Activated T-cell treated with anti-CD3 and anti-CD28 coated beads, Interleukin-2, amount 50 U/mL, for 72 hours (primary cell): ENCODE measurements around the gene SFMBT1. TPM values are rescaled to one million over a fixed set of nuclear protein-coding genes. Genes with fewer than 3 reads are reported as not detected.
"Not testable (repeated sequence)": the region's sequence is repeated elsewhere in the genome, so short reads cannot be mapped to it uniquely, and the experiment has no call there.

Experiments
- ATAC-seq, 2 donors: fragments of 150-1000 bp; cut with Tn5 transposase; replicated peaks in 1 of 2; 2 replicates each; pipeline ENCODE4 v1.10.0; 2021; ENCODE audit warnings: moderate library complexity in 2 of 2, mild to moderate bottlenecking in 1 of 2
- DNase-seq, 2 donors: peaks; one replicate each; pipeline ENCODE4 v3.0.0; 2021 to 2022; ENCODE audit warnings: mixed read lengths in 1 of 2
- H3K27ac Mint-ChIP-seq: one replicate; pipeline ENCODE4 v1.8.0; 2022; ENCODE audit warnings: mild to moderate bottlenecking, moderate library complexity, mixed read lengths
- H3K27me3 Mint-ChIP-seq: one replicate; pipeline ENCODE4 v1.8.0; 2022; ENCODE audit warnings: low read depth, mixed read lengths
- H3K36me3 Mint-ChIP-seq, 2 donors: one replicate each; pipeline ENCODE4 v1.8.0; 2022; ENCODE audit warnings: mixed read lengths in 2 of 2, mild to moderate bottlenecking in 1 of 2; ENCODE audit not compliant: insufficient read depth in 2 of 2
- H3K4me1 Mint-ChIP-seq: one replicate; pipeline ENCODE4 v1.8.0; 2022; ENCODE audit warnings: low read depth, mixed read lengths
- H3K4me3 Mint-ChIP-seq, 2 donors: one replicate each; pipeline ENCODE4 v1.8.0; 2022; ENCODE audit warnings: mild to moderate bottlenecking in 2 of 2, mixed read lengths in 2 of 2, moderate library complexity in 2 of 2
- H3K9me3 Mint-ChIP-seq, 2 donors: one replicate each; pipeline ENCODE4 v1.8.0; 2022; ENCODE audit warnings: mixed read lengths in 2 of 2
- total RNA-seq, 2 donors: library from RNA; stranded (reverse); gene quantifications; one replicate each; pipeline ENCODE4 v1.2.3, GENCODE V29; 2022

SFMBT1 gene
- total RNA-seq, 2 donors from 2014 or later = 24.9 to 26.3 TPM

- Mint-ChIP-seq H3K27me3 (no peaks in the 10 kb centered on the region), H3K27ac (no peak overlapping the region), H3K36me3 (no peaks in the 10 kb centered on the region), H3K4me1 (peaks cover 15% of the 10 kb centered on the region), H3K4me3 (no peak overlapping the region), H3K9me3 (no peaks in the 10 kb centered on the region)
- no peak for ATAC-seq
- DNase-seq = no peak
These were observed 22.3 kb upstream of the SFMBT1 start for GRCh38 chr3:53068176-53068575.

- no peaks in the 10 kb centered on the region for H3K36me3 Mint-ChIP-seq
- ATAC-seq = no peak
- peaks cover 9% of the 10 kb centered on the region for H3K4me1 Mint-ChIP-seq
- H3K27ac Mint-ChIP-seq = no peak overlapping the region
- H3K4me3 Mint-ChIP-seq = no peak overlapping the region
- DNase-seq = no peak
- no peaks in the 10 kb centered on the region for H3K27me3 Mint-ChIP-seq
- no peaks in the 10 kb centered on the region for H3K9me3 Mint-ChIP-seq
These were observed 21.7 kb upstream of the SFMBT1 start for GRCh38 chr3:53067567-53067966.

- no peaks in the 10 kb centered on the region for H3K27me3 Mint-ChIP-seq
- H3K4me1 Mint-ChIP-seq = no peaks in the 10 kb centered on the region
- no peak overlapping the region for H3K4me3 Mint-ChIP-seq
- no peaks in the 10 kb centered on the region for H3K9me3 Mint-ChIP-seq
- ATAC-seq (no peak), DNase-seq (no peak)
- no peaks in the 10 kb centered on the region for H3K36me3 Mint-ChIP-seq
- no peak overlapping the region for H3K27ac Mint-ChIP-seq
These were observed 20.1 kb upstream of the SFMBT1 start for GRCh38 chr3:53065841-53066480.

GRCh38 chr3:53062905-53063304, 17.0 kb upstream of the SFMBT1 start:
- no peaks in the 10 kb centered on the region for H3K4me1 Mint-ChIP-seq
- no peak overlapping the region for H3K4me3 Mint-ChIP-seq
- no peaks in the 10 kb centered on the region for H3K36me3 Mint-ChIP-seq
- DNase-seq = no peak
- no peaks in the 10 kb centered on the region for H3K27me3 Mint-ChIP-seq
- no peak for ATAC-seq
- no peak overlapping the region for H3K27ac Mint-ChIP-seq
- H3K9me3 Mint-ChIP-seq = no peaks in the 10 kb centered on the region

GRCh38 chr3:53056442-53056841, 10.6 kb upstream of the SFMBT1 start:
- no peak for DNase-seq
- Mint-ChIP-seq H3K36me3 (no peaks in the 10 kb centered on the region), H3K4me1 (no peaks in the 10 kb centered on the region), H3K27ac (no peak overlapping the region), H3K27me3 (no peaks in the 10 kb centered on the region), H3K4me3 (no peak overlapping the region), H3K9me3 (no peaks in the 10 kb centered on the region)
- no peak for ATAC-seq

- H3K36me3 Mint-ChIP-seq, H3K4me3 Mint-ChIP-seq, H3K4me1 Mint-ChIP-seq, DNase-seq, H3K27me3 Mint-ChIP-seq, H3K27ac Mint-ChIP-seq, H3K9me3 Mint-ChIP-seq, ATAC-seq: not testable (repeated sequence)
These were observed 8.4 kb upstream of the SFMBT1 start for GRCh38 chr3:53054233-53054632.

GRCh38 chr3:53051929-53052328, 6.1 kb upstream of the SFMBT1 start:
- Mint-ChIP-seq H3K27ac (no peak overlapping the region), H3K27me3 (peaks cover 12% of the 10 kb centered on the region), H3K9me3 (no peaks in the 10 kb centered on the region), H3K36me3 (peaks cover 0 to 3% of the 10 kb centered on the region in 2 donors), H3K4me3 (no peak overlapping the region), H3K4me1 (peaks cover 8% of the 10 kb centered on the region)
- ATAC-seq = no peak
- no peak for DNase-seq

- Mint-ChIP-seq H3K36me3 (peaks cover 0 to 5% of the 10 kb centered on the region in 2 donors), H3K9me3 (no peaks in the 10 kb centered on the region), H3K27me3 (peaks cover 12% of the 10 kb centered on the region), H3K27ac (no peak overlapping the region), H3K4me1 (peaks cover 12% of the 10 kb centered on the region), H3K4me3 (no peak overlapping the region)
- no peak for DNase-seq
- no peak for ATAC-seq
These were observed 4.1 kb upstream of the SFMBT1 start for GRCh38 chr3:53049987-53050386.

GRCh38 chr3:53046171-53047170, 598 bp upstream of the SFMBT1 start:
- Mint-ChIP-seq H3K4me1 (peaks cover 41% of the 10 kb centered on the region), H3K4me3 (peak overlapping the region; percentile 90 to 99), H3K27me3 (peaks cover 12% of the 10 kb centered on the region), H3K9me3 (no peaks in the 10 kb centered on the region), H3K27ac (peak overlapping the region; percentile 99), H3K36me3 (peaks cover 4 to 5% of the 10 kb centered on the region in 2 donors)
- DNase-seq (peak; percentile 78 to 79), ATAC-seq (peak; percentile 65 to 68)

GRCh38 chr3:53044711-53045517, 959 bp downstream of the SFMBT1 start:
- ATAC-seq (peak; percentile 57 to 62), DNase-seq (peak; percentile 70 to 72)
- Mint-ChIP-seq H3K27ac (peak overlapping the region; percentile 97), H3K4me1 (peaks cover 56% of the 10 kb centered on the region), H3K36me3 (peaks cover 4 to 5% of the 10 kb centered on the region in 2 donors), H3K4me3 (peak overlapping the region; percentile 94 to 99), H3K9me3 (no peaks in the 10 kb centered on the region), H3K27me3 (peaks cover 12% of the 10 kb centered on the region)

- peaks cover 4 to 5% of the 10 kb centered on the region in 2 donors for H3K36me3 Mint-ChIP-seq
- peaks cover 59% of the 10 kb centered on the region for H3K4me1 Mint-ChIP-seq
- ATAC-seq (no peak), DNase-seq (no peak)
- peak overlapping the region; percentile 97 for H3K27ac Mint-ChIP-seq
- peak overlapping the region; percentile 94 to 99 for H3K4me3 Mint-ChIP-seq
- peaks cover 12% of the 10 kb centered on the region for H3K27me3 Mint-ChIP-seq
- no peaks in the 10 kb centered on the region for H3K9me3 Mint-ChIP-seq
These were observed 1.5 kb downstream of the SFMBT1 start for GRCh38 chr3:53044371-53044710.

GRCh38 chr3:53043738-53044137, 2.1 kb downstream of the SFMBT1 start:
- peaks cover 12% of the 10 kb centered on the region for H3K27me3 Mint-ChIP-seq
- peak overlapping the region; percentile 97 for H3K27ac Mint-ChIP-seq
- peaks cover 4 to 5% of the 10 kb centered on the region in 2 donors for H3K36me3 Mint-ChIP-seq
- no peak for DNase-seq
- ATAC-seq = no peak
- H3K4me3 Mint-ChIP-seq = peak overlapping the region; percentile 94 to 99
- peaks cover 65% of the 10 kb centered on the region for H3K4me1 Mint-ChIP-seq
- no peaks in the 10 kb centered on the region for H3K9me3 Mint-ChIP-seq

GRCh38 chr3:53042651-53043050, 3.2 kb downstream of the SFMBT1 start:
- no peak for DNase-seq
- peaks cover 74% of the 10 kb centered on the region for H3K4me1 Mint-ChIP-seq
- peaks cover 4 to 5% of the 10 kb centered on the region in 2 donors for H3K36me3 Mint-ChIP-seq
- H3K4me3 Mint-ChIP-seq = peak overlapping the region in 1 of 2 donors; percentile 99
- ATAC-seq = no peak
- H3K27ac Mint-ChIP-seq = no peak overlapping the region
- H3K9me3 Mint-ChIP-seq = no peaks in the 10 kb centered on the region
- H3K27me3 Mint-ChIP-seq = peaks cover 7% of the 10 kb centered on the region
